ENCODE data around the gene PRDM5.
"Not testable (repeated sequence)": the region's sequence is repeated elsewhere in the genome, so short reads cannot be mapped to it uniquely, and the experiment has no call there.

PRDM5 gene

GRCh38 chr4:120763650-120764049, 158.9 kb downstream of the PRDM5 start:
- DNase-seq (ENCODE audit: extremely low spot score): no peak
- POLR2A ChIA-PET: no interaction called here
- TF ChIP-seq LEF1 (IDR thresholded peaks at IDR 0.05; ENCODE audit: borderline replicate concordance) (no peak), NFRKB (IDR thresholded peaks at IDR 0.05) (no peak), HDGF (IDR thresholded peaks at IDR 0.05; ENCODE audit: borderline replicate concordance) (no peak), SP1 (IDR thresholded peaks at IDR 0.05) (no peak), L3MBTL2 (conservative IDR thresholded peaks at IDR 0.05) (no peak)
- CTCF ChIA-PET: no interaction called here

GRCh38 chr4:120761070-120761469, 161.5 kb downstream of the PRDM5 start:
- DNase-seq (ENCODE audit: extremely low spot score): no peak
- TF ChIP-seq ARNT (IDR thresholded peaks at IDR 0.05) (no peak), HDGF (IDR thresholded peaks at IDR 0.05; ENCODE audit: borderline replicate concordance) (no peak), L3MBTL2 (conservative IDR thresholded peaks at IDR 0.05) (no peak), CTBP1 (IDR thresholded peaks at IDR 0.05; ENCODE audit: borderline replicate concordance) (no peak), FOXM1 (IDR thresholded peaks at IDR 0.05; ENCODE audit: borderline replicate concordance) (no peak)
- POLR2A ChIA-PET: no interaction called here
- CTCF ChIA-PET: no interaction called here

- TF ChIP-seq ZNF384 (IDR thresholded peaks at IDR 0.05) (no peak), ARNT (IDR thresholded peaks at IDR 0.05) (no peak), ELF4 (IDR thresholded peaks at IDR 0.05) (no peak), SUZ12 (IDR thresholded peaks at IDR 0.05) (no peak), CTBP1 (IDR thresholded peaks at IDR 0.05; ENCODE audit: borderline replicate concordance) (no peak), LEF1 (IDR thresholded peaks at IDR 0.05; ENCODE audit: borderline replicate concordance) (no peak), L3MBTL2 (conservative IDR thresholded peaks at IDR 0.05) (no peak), FOXA1 (IDR thresholded peaks at IDR 0.05) (no peak), SP1 (IDR thresholded peaks at IDR 0.05) (no peak)
- DNase-seq (ENCODE audit: extremely low spot score): no peak
- POLR2A ChIA-PET: no interaction called here
- CTCF ChIA-PET: no interaction called here
These were observed 162.5 kb downstream of the PRDM5 start for GRCh38 chr4:120760047-120760446.

- ChIA-PET POLR2A (no interaction called here), CTCF (no interaction called here)
- DNase-seq (ENCODE audit: extremely low spot score): no peak
- TF ChIP-seq FOXK2 (IDR thresholded peaks at IDR 0.05) (no peak), BHLHE40 (IDR thresholded peaks at IDR 0.05; ENCODE audit: borderline replicate concordance) (no peak), TARDBP (IDR thresholded peaks at IDR 0.05) (no peak), LEF1 (IDR thresholded peaks at IDR 0.05; ENCODE audit: borderline replicate concordance) (no peak), ELF4 (IDR thresholded peaks at IDR 0.05) (no peak), HDGF (IDR thresholded peaks at IDR 0.05; ENCODE audit: borderline replicate concordance) (no peak), L3MBTL2 (conservative IDR thresholded peaks at IDR 0.05) (no peak), ZNF384 (IDR thresholded peaks at IDR 0.05) (no peak), SP1 (IDR thresholded peaks at IDR 0.05) (no peak), SUZ12 (IDR thresholded peaks at IDR 0.05) (no peak), CTBP1 (IDR thresholded peaks at IDR 0.05; ENCODE audit: borderline replicate concordance) (no peak), NFRKB (IDR thresholded peaks at IDR 0.05) (no peak), FOXM1 (IDR thresholded peaks at IDR 0.05; ENCODE audit: borderline replicate concordance) (no peak), FOXA1 (IDR thresholded peaks at IDR 0.05) (no peak), ARNT (IDR thresholded peaks at IDR 0.05) (no peak)
- TF ChIP-seq, protein P1, sequence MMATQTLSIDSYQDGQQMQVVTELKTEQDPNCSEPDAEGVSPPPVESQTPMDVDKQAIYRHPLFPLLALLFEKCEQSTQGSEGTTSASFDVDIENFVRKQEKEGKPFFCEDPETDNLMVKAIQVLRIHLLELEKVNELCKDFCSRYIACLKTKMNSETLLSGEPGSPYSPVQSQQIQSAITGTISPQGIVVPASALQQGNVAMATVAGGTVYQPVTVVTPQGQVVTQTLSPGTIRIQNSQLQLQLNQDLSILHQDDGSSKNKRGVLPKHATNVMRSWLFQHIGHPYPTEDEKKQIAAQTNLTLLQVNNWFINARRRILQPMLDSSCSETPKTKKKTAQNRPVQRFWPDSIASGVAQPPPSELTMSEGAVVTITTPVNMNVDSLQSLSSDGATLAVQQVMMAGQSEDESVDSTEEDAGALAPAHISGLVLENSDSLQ (IDR thresholded peaks at IDR 0.05): no peak
These were observed 166.7 kb downstream of the PRDM5 start for GRCh38 chr4:120755864-120756263.

DNA sequence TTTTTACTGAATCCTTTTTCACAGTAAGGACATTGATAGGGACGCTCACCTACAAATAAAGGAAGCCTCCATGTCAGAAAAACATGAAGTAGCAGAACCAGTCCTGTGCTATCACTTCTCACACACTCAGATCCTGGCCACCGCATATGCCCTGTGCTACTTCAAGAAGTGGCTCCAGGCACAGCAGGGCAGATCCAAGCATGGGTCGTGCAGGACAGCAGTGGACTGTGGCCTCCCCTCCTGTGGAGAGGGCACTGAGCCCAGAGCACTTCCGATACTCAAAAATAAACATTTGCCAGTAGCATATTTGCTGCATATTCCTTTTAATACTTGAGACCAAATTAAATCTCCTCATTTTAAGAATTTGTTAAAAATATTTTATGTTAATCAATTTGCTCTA, 167.9 kb downstream of the PRDM5 start:
- POLR2A ChIA-PET: no interaction called here
- DNase-seq (ENCODE audit: extremely low spot score): no peak
- CTCF ChIA-PET: no interaction called here
- TF ChIP-seq FOXM1 (IDR thresholded peaks at IDR 0.05; ENCODE audit: borderline replicate concordance): no peak
- no peak for TF ChIP-seq BHLHE40 (IDR thresholded peaks at IDR 0.05; ENCODE audit: borderline replicate concordance)

GRCh38 chr4:120753854-120754253, 168.7 kb downstream of the PRDM5 start:
- no peak for DNase-seq (ENCODE audit: extremely low spot score)
- ChIA-PET POLR2A (no interaction called here), CTCF (no interaction called here)
- TF ChIP-seq HDGF (IDR thresholded peaks at IDR 0.05; ENCODE audit: borderline replicate concordance): no peak

GRCh38 chr4:120750152-120750525, 172.4 kb downstream of the PRDM5 start:
- POLR2A ChIA-PET: no interaction called here

DNA sequence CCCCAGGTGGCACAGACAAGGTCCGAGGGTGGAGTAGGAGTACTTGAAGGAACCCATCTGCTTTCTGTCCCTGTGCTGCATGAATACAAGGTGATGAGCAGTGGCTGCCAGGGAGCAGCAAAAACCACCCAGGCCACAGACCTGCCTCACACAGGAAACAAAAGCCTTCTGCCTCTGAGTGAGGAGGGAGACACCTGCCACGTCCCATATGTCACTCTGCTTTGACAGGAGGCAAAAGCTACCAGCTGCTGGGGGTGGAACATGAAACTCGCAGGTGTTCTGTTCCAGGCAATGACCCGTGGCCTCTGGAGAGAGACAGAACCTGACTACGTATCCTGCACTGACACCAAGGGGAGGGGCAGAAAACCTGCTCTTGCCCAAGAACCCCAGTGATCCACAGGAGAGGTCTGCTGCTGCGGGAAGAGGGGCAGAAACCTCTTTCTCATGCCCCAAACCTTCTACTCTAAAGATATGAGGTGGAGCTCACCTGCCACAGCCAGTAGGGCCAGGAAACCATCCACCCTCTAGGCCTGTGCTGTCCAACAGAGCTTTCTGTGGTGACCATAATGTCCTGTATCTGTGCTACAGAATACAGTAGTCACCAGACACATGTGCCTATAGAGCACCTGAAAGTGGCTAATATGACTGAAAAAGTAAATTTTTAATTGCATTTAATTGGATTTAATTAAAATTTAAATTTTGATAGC, 172.9 kb downstream of the PRDM5 start:
- DNase-seq (ENCODE audit: extremely low spot score): no peak
- ChIA-PET CTCF (no interaction called here), POLR2A (no interaction called here)
- no peak for TF ChIP-seq ZNF384 (IDR thresholded peaks at IDR 0.05)
- no peak for TF ChIP-seq SUZ12 (IDR thresholded peaks at IDR 0.05)
- no peak for TF ChIP-seq TARDBP (IDR thresholded peaks at IDR 0.05)
- no peak for TF ChIP-seq HDGF (IDR thresholded peaks at IDR 0.05; ENCODE audit: borderline replicate concordance)
- TF ChIP-seq BHLHE40 (IDR thresholded peaks at IDR 0.05; ENCODE audit: borderline replicate concordance): no peak
- no peak for TF ChIP-seq CTBP1 (IDR thresholded peaks at IDR 0.05; ENCODE audit: borderline replicate concordance)
- TF ChIP-seq FOXK2 (IDR thresholded peaks at IDR 0.05): no peak
- TF ChIP-seq, protein P1 (IDR thresholded peaks at IDR 0.05): no peak
- no peak for TF ChIP-seq NFRKB (IDR thresholded peaks at IDR 0.05)
- TF ChIP-seq ARNT (IDR thresholded peaks at IDR 0.05): no peak
- TF ChIP-seq SP1 (IDR thresholded peaks at IDR 0.05): no peak
- TF ChIP-seq ELF4 (IDR thresholded peaks at IDR 0.05): no peak
- TF ChIP-seq LEF1 (IDR thresholded peaks at IDR 0.05; ENCODE audit: borderline replicate concordance): no peak
- no peak for TF ChIP-seq L3MBTL2 (conservative IDR thresholded peaks at IDR 0.05)

More at GRCh38 chr4:120750152-120750525, 172.4 kb downstream of the PRDM5 start:
- no peak for DNase-seq (ENCODE audit: extremely low spot score)
- no peak for TF ChIP-seq ZNF384 (IDR thresholded peaks at IDR 0.05)
- TF ChIP-seq NFRKB (IDR thresholded peaks at IDR 0.05): no peak
- no peak for TF ChIP-seq L3MBTL2 (conservative IDR thresholded peaks at IDR 0.05)
- no peak for TF ChIP-seq SP1 (IDR thresholded peaks at IDR 0.05)
- CTCF ChIA-PET: no interaction called here

DNA sequence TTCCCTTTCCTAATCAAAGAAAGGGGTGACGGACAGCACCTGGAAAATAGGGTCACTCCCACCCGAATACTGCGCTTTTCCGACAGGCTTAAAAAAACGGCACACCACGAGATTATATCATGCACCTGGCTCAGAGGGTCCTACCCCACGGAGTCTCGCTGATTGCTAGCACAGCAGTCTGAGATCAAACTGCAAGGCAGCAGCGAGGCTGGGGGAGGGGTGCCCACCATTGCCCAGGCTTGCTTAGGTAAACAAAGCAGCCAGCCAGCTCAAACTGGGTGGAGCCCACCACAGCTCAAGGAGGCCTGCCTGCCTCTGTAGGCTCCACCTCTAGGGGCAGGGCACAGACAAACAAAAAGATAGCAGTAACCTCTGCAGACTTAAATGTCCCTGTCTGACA, 180.9 kb downstream of the PRDM5 start:
- POLR2A ChIA-PET; CTCF ChIA-PET; DNase-seq (ENCODE audit: extremely low spot score): not testable (repeated sequence)
